Daoy (cell line): Measurements from ENCODE around the gene CLSTN2. TPM values are rescaled to one million over a fixed set of nuclear protein-coding genes. Genes with fewer than 3 reads are reported as not detected.
A peak's percentile ranks its signal among the peaks of the same experiment; 100 is the strongest.

Experiments used
- DNase-seq: peaks from one replicate; pipeline ENCODE4 v3.0.0-alpha.2; 2015; ENCODE audit warnings: low read depth
- total RNA-seq: library from RNA; depleted of rRNA; stranded (reverse); fragments of >200 nt; shearing (Covaris generic); gene quantifications from 2 replicates; pipeline ENCODE4 v1.2.3, GENCODE V29; 2014

Gene CLSTN2
- total RNA-seq, 1 experiment from 2014 or later: 0.91 TPM

DNA sequence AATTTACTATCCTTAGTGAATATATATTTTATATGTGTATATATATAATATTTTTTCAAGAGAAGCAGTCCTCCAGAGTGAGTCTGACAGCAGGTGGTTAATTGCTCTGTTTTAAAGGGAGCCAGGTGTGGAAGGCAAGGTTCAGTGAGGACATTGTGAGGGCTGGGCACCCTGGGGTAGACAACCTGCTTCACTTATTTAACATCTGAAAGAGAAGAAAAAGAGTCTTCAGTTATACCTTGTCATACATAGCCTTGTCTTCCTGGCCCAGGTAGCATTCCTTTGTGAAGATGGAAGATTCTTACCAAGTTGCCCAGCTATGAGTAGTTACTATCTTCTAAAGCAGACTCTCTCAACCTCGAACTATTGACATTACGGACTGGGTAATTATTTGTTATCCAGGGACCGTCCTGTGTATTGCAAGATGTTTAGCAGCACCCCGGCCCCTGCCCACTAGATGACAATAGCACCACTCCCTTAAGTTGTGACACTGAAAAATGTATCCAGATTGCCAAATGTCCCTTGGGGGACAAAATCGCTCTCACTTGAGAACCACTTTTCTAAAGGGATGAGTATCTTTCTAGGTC, 406.9 kb downstream of the CLSTN2 start:
- DNase-seq: no peak

DNA sequence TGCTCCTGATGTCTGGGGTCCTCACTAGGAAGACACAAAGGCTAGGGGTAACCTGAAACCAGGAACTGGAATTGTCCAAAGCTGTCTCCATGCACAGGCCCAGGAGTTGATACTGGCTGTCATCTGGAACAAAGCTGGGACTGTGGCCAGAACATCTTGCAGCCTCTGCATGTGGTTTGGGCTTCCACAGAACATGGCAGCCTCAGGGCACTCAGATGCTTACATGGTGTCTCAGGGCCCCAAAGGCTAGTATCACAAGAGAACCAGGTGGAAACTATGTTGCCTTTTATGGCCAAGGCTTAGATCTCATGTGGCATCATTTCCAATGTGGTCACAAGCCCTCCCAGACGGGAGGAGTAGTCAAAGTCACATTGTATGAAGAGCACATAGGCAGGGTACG, 407.7 kb downstream of the CLSTN2 start:
- DNase-seq: peak; percentile 52

DNA sequence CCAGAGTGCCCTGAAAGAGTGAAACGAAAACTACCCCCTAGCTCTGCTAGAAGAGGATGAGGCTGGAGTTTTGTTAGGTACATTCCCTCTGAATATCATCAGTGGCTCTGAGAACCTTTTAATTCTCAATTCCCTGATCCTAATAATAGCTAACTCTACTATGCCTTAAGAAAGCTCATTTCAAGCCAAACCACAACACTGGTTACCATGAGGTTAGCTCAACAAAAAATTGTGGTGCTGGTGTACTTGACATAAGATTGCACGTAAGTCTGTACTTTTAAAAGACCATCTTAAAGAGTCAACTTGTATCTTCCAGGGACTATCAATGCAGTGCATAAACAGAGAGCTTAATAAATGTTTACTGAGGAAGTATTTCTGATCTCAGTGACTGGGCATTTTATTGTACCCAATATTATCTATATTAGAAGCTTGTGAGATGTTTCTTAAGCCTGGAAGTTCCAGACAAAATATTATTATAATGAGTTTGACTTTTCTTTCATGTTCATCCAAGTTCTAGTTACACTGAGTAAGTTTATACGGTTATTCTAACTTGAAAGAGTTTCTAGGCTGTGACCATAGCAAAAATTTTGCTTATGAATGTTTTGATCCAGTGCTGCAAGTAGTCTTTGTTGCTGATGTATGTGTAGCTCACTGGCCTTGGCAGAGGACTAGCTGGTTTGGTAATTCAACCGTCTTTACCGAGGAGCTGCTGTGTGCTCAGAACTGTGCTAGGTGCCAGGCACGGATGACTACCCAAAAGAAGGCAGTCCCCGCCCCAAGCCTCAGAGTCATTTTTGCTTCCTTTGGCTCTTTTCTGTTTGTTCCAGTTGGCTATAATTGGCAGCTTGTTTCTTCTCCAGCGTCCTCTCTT, 408.5 kb downstream of the CLSTN2 start:
- no peak for DNase-seq

DNA sequence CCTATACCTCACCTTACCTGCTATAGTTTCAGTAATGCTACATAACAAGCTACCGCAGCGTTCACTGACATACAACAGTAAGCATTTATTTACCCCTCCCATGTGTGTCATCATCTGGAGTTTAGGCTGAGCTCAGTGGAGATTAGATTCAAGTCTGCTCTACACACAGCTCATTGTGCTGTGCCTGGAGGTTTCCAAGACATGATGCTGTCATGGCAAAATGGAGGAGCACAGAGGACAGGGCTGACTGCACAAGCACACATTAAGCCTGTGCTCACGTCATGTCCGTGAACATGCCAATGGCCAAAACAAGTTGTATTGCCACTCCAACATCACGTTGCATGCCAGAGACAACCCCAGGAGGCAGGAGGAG, 409.1 kb downstream of the CLSTN2 start:
- DNase-seq: peak; percentile 19

DNA sequence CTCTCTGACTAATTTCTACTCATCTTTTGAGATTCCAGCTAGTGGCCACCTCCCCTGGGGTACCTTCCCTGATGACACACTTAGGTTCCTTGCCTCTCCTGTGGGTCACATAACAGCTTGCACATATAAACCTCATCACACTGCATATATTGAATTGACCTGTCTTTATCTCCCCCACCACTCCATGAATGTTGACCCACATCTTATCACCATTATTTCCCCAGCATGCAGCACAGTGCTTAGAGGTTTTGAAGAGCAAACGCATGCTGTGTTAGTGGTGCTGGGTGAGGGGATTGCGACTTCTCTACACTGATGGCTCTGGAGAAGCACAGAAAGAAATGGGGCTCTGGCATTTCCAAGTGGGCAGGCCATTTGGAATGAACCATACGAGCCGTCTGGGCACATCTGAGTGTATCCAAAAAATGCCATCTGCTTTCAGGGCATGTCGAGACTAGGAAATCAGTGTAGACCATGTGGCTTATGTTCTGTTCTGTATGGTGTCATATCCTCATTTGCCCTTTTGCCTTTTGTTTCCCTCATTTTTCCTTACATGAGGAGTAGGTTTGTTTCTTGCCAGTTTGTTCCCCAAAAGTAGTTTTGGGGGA, 409.7 kb downstream of the CLSTN2 start:
- peak; percentile 19 for DNase-seq

DNA sequence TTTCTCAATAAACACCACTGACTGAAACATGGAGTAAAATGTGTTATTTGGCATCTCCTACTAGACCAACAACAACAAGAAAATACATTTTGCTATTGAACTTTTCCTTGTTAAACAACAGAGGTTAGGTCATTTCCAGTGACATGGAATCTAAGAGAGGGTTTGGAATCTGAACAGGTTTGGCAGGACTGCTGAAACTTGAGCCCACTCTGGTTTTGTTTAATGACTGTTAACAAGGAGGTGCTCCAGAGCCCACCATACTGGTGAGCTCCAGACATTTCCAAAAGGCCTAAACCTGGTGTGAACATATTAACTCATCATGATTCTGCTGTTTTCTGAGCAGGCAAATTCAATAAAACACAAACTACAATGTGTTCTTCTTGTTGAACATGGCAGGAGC, 412.2 kb downstream of the CLSTN2 start:
- no peak for DNase-seq

DNA sequence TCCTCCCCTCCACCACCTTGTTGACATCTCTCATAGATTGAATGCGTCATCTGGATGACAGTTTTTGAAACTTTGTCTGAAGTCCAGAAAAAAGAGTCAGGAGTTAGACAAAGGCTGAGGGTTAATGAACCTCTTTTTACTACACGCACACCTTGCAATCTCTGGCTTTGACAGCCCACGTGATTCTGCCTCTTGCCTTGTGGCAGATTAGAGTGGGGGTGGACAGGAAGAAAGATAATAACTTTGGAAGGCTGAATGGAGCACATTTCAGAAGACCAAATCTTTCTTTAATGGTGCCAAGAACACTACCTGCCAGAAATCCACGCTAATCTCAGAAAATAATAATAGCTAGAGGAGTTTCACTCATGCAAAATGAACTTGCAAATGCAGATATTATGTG, 415.0 kb downstream of the CLSTN2 start:
- DNase-seq: no peak

DNA sequence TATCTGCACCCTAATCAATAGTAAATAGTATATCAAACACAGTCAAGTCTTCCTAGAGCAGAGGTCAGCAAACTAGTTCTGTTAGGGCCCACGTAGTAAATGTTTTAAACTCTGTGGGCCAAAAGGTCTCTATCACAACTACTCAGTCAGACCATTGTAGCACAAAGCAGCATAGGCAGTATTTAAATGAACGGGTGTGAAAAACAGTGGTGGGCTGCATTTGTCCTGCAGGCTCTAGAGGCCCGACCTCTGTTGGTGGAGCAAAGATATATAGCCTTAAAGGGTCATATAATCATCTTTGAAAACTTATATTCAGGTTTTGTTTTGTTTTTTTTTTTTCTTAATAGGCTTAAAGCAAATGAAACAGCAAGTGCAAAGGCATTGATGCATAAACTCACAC, 416.5 kb downstream of the CLSTN2 start:
- no peak for DNase-seq

DNA sequence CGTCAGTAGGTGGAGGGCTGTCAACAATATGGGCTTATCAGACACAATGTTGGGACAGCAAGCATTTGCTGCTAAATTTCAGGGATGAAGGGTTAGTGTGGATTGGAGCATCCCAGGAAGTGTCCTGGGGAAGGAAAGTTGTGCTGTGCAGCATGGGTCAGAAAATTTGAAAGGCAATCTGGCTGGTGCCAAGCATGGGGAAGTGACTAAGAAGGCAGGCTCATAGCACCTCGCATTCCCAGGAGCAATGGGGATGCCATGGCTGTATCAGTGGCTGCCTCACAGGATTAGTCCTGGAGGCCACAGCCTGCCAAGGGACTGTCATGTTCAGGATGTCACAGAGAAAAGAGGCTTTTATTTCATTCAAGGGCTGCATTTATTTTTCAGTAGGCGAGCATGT, 420.5 kb downstream of the CLSTN2 start:
- DNase-seq: no peak

DNA sequence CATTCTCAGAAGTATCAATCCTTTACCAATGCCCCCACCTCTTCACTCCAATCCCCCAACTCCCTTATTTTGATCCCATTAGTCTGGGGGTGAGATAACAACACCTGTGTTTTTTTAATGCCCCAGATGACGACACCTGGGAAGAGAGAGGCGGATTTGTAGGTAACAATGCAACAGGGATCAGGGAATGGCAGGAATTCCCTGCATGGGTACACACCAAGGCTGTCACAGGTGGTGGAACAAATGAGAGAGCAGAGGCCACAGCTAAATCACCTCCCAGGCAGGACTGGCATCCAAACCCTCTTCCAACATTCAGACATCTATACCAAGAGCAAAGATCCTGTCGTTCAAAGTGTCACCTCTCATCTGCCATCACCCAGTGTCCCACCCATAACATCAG, 423.7 kb downstream of the CLSTN2 start:
- no peak for DNase-seq

DNA sequence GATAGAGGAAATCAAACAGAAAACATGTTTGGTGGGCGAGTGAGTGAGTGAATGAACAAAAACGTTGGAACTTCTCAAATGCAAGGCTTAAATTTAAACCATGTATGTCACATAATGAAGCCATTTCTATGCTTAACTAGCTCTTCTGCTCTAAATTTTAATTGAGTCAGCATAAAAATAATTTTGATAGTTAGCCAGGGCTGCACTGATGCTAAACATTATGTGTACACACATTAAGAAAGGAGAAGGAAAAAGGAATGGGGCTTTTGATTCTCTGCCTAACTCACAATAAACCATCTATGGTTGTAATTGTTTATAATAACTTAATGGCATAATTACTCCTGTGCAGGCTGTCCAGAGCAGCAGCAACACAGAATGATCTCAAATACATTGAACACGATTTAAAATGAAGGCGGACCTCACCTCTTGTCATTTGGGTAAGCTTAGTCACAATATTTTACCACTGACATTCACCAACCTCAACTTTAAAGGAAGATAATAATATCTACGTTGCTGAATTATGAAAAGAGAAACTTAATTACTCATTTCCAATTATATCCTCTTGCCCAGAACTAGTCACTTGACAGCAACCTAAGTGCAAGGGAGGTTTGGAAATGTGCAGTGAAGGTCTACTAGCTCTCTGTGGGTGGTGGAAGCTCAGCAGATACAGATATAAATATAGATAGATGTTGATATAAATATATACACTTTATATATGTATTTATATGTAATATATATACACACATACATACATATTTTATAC, 424.4 kb downstream of the CLSTN2 start:
- DNase-seq: no peak

DNA sequence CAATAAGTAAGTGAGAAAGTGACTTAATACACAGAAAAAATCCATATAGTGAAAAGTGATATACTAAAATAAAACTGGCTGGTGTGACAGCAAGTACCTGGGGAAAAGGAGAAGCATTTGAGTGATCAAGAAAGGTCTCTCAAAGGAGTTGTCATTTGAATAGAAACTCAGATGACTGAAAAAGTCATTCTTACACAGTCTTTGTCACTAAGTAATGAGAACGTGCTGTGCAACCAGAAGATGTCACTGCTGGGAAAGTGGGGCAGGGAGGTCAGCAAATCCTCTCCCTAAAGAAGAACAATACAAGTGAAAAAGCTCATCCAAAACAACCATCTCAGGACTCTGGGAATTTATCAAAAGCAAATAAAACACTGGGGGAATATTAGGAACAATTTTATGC, 425.3 kb downstream of the CLSTN2 start:
- DNase-seq: no peak

DNA sequence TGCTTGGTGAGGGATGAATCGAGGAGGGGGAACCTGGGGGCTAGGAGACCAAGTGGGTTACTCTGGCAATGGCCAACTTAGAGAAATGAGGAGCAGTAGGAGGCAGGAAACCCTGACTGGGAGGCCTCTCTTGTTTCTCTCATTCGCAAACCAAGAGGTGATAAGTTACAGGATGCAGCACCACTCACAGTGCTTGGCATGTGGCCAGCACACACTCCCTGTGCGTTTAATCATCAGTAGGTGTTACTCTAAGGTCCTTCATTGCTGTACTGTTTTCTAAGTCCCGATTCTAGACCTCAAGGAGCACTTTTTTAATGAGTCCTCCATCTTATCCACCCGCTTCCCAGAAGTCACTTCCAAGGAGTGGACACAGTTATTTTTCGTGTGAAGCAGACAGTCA, 428.8 kb downstream of the CLSTN2 start:
- DNase-seq: peak; percentile 80

DNA sequence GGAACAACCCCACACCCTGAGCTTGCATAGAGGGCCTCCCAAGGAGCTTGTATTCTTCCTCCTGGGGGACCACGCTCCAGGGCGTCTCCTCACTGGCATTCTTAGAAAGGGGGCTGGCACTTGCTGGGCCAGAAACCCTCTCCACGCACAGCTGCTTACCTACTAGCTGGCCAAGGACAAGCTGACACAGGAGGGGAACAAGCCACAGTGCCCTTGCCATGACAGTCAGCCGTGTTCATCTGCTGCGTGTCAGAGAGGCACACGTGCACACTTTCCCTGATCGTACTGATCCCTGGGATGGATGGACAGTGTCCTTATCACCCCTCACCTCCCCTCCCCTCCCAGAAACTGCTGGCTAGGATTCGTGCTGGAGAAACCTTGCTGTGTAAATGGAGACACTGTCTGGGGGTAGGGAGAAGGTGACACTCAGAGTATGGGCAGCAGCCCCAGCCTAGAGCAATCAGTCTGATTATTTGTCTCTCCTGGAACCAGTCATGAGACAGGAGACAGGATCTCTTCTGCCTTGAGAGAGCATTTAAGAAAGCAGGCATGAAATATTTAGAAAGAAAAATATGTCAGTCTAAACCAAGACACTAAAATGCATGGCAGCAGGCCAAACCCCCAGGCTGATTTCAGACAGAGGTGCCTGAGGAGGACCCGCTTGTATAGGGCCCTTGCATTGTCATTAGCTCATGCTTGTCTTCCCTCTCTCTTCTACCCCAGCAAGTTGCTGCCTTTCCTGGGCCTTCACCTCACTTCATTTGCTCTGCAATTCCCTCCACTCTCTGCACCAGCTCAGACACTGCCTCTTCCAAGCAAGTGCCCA, 431.1 kb downstream of the CLSTN2 start:
- no peak for DNase-seq

DNA sequence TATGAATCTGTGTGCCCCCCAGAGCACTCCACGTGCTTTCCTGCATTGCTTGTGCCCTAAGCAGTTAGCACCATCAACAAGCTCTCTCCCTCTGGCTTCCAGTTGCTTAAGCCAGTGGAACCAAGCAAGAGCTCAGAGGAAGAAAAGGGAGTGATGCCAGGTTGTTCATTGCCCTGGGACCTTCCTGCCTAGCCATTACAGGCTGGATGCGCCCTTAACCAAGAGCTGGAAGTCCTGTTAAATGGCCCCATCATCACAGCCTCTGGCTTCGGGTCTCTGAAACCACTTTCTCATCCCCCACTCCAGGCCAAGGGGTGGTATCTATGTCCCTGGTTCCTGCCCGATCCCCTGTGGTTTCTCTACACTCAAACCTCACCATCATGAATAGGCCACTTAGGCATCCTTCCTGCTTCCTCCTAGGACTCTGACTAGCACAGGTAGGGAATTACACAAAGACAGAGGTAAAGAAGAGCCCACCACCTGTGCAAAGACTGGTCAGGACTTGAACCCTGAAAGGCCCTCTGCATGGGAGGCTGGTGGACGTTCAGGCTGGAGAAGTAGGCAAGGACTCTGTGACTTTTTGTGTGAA, 433.3 kb downstream of the CLSTN2 start:
- DNase-seq: no peak

DNA sequence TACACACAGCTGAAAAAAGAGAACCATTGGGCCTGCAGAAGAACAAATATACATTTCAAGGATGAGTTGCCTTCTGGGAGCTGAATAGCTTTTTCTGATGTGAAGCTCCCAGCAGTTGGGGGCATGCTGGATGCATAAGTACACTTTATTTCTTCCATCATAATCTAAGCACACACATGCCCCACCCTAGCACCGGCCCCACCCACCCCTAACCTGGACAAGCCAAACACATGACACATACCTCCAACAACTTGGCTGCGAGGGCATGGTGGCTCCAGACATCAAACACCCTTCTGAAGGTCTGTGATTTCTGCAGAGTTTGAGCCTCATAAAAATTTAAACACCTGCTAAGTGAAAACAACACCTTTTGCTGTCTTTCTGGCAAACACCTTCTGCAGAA, 435.7 kb downstream of the CLSTN2 start:
- no peak for DNase-seq

DNA sequence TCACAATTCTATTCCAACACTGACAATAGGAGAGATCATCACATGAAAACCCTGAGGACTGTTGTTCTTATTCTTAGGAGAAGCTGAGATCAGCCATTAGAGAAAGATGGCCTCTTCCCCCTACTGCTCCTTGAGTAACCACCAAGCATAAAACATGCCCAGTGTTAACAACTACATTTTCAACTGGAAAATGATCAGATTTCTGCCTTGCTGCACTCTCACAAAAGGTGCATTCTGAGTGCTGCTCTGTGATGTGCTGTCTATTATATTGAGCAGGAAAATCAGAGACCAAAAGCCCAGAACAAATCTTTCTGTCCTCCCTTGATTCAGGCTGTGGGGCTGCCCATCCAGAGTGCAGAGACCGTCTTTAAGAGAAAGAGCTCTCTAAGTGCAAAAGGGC, 438.2 kb downstream of the CLSTN2 start:
- DNase-seq: no peak

DNA sequence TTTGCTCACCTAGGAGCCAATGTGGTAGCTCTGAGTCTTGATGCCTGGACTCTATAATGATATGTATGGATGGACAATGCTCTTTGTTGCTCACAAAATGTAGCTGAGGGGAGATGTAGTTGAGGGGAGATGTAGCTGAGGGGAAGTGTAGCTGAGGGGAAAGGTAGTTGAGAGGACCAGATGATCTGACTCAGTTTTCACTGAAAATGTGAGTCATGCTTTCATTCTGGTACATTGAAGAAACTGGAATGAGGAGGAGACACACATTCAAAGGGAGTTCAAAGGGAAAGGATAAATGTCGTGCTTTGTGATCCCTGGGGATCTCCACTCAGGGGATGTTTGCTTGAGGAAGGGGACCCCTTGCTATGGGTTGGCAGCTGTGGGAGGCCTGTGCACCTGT, 440.0 kb downstream of the CLSTN2 start:
- no peak for DNase-seq

DNA sequence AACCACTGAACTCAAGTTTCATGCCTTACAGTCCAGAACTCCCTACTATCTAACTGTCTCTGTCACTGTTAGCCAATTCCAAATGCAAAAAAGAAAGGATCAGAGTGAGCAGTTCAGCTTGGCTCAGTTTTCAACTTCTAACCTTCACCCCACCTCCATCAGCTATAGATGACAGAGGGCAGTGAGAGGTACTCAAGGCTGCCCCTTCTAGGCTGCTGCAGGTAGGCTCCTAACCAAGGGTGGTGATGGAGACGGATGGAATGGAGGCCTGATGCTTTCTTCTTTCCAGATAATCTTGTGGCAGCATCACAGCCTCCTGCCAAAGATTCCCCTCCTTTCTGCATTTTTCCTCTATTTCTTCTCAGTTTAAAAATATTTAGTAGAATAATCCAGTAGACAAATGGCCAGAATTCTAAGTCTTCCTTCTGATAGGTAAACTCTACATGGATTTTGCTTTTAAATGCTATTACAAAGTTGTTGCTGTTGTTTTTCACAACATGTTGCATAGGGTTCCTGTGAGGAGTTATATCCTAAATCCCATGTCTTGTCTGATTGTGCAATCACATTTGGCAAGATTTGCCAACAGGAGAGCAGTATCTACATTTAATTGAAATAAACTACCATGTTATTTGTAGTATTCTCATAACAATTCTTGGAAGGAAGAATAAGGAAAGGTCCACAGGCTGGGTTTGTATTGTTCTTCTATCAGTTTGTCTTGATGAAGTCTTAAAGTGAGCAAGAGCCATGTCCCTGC, 441.3 kb downstream of the CLSTN2 start:
- no peak for DNase-seq

DNA sequence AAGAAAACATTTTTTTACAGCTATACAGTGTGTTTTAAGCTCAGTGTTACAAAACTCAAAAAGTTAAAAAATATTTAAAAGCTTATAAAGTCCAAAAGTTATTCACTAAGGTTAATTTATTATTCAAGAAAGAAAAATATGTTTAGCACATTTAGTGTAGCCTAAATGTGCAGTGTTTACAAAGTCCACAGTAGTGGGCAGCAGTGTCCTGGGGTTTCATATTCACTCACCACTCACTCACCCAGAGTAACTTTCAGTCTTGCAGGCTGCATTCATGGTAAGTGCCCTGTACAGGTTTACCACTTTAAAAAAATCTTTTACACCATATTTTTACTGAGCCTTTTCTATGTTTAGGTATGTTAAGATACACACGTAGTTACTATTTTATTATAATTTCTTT, 442.7 kb downstream of the CLSTN2 start:
- DNase-seq: no peak
